CD1c-positive myeloid dendritic cell (primary cell): ENCODE results near the gene ANKRD34A.

Experiments
- DNase-seq: peaks from one replicate; pipeline ENCODE4 v3.0.0-alpha.2; 2016; ENCODE audit errors: extremely low spot score

Gene ANKRD34A

GRCh38 chr1:145964328-145965118 is at the start of gene ANKRD34A, which contains the start of gene POLR3GL:
Gene ANKRD34A, minus strand, starts transcription at chr1:145964575. Its CDS starts 2,816 bp downstream, at chr1:145961759.
Gene POLR3GL, plus strand, starts transcription at chr1:145964690. Its CDS starts 10,176 bp downstream, at chr1:145974866.
- DNase-seq = peak; percentile 96

GRCh38 chr1:146013559-146013922 is 49.2 kb upstream of the ANKRD34A start:
- no peak for DNase-seq

DNA sequence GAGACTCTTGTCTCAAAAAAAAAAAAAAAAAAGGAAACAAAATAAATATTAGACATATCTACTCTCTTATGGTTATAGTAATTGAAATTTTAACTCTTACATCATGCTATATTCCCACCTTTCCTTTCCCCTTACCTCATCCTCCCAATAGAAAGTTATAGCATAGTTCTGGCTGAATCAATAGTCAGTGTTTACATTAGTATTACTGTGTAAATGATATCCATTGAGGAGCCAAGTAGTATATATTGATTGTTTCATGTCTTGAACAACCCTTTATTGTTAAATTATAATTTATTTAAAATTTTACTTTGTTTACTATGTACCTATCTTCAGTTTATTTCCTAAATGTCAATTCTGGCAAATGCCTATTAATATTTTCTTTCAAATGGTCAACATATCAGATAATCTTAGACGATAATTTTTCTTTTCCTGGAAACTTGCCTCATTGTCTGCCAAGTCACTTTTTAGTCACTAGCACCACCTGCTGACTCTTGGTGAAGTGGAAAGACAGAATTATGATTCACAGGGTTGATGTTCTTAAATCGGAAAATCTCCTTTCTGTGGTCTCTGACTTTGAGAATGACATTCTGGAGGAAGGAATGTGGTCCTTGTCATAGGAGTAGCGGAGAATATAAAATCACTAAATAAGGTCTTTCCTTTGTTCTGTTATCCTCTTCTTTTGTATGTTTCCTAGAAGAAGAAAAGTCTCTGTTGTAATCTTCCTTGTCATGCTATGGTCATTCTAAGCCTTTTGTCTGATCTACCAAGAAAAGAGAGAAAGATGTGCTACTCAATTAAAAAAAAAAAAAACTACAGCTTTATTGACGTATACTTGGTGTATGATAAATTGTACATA is 48.6 kb upstream of the ANKRD34A start:
- DNase-seq = peak; percentile 85

DNA sequence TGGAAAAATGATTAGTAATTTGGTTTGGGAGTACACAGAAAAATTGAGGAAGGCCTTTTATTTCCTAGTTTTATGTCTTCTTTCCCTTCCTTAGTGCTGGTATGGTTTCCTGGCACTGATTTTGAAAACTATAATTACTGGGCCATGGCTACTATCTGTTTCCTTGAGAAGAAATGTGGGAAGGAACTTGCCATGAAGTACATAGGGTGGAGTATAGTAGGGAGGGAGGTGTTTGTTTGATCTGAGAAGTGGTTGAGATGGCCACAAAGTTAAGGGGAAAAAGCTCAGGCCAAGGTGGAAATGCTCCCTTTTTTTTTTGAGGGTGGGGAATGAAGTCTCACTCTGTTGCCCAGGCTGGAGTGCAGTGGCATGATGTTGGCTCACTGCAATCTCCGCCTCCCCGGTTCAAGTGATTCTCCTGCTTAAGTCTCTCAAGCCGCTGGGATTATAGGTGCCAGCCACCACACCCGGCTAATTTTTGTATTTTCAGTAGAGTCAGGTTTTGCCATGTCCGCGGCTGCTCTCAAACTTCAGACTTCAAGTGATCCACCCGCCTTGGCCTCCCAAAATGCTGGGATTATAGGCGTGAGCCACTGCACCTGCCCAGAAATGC is 45.9 kb upstream of the ANKRD34A start:
- DNase-seq = no peak

GRCh38 chr1:146007489-146008133 is 43.2 kb upstream of the ANKRD34A start:
- no peak for DNase-seq

- DNase-seq = no peak
Observed at GRCh38 chr1:146001709-146002108, 37.3 kb upstream of the ANKRD34A start.

DNA sequence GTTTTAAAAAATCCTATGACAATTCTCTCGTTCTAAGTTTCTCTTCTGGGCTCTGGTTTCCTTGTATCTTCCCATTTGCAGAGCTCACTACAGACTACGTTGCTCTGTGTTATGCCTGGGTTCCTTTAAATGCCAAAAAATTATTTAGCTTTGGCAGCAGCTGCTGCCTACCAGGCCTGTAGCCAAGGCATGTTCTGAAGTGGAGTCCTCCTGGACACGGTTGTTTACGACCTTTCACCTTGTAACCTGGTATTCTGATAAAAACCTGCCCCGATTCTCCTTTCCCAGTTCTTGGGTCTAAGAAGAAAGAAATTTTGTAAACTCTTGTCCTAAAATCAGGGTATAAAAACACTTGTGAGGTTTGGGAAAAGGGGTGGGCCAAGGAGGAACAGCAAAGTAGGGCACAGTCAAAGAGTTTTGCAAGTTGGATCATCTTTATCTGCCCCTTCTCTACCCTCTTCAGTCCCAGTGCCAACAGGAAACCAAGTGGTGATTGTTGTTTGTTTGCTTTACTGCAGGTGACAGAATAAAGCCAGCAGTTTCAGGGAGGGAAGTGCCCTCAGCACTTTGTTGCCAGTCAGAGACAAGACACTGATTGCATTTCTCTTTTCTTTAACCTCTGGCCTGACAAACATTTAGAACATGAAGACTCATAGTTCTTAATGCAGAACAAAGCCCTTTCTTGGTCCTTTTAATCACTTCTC is 35.1 kb upstream of the ANKRD34A start:
- DNase-seq = peak; percentile 61

DNA sequence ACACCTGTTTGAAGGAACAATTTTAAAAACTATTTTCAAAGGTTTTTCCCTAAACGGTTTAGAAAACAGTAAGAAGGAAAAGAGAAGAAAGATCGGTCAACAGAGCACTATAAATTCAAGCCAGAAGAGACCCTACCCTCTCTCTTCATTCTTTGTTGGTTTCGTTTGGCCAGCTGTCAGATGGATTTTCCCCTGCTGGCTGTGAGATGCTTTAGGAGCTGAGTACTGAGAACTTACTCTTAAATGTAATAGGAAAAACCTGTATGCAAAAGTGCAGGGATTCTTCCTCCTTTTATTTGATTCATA is 33.3 kb upstream of the ANKRD34A start:
- DNase-seq = no peak

DNA sequence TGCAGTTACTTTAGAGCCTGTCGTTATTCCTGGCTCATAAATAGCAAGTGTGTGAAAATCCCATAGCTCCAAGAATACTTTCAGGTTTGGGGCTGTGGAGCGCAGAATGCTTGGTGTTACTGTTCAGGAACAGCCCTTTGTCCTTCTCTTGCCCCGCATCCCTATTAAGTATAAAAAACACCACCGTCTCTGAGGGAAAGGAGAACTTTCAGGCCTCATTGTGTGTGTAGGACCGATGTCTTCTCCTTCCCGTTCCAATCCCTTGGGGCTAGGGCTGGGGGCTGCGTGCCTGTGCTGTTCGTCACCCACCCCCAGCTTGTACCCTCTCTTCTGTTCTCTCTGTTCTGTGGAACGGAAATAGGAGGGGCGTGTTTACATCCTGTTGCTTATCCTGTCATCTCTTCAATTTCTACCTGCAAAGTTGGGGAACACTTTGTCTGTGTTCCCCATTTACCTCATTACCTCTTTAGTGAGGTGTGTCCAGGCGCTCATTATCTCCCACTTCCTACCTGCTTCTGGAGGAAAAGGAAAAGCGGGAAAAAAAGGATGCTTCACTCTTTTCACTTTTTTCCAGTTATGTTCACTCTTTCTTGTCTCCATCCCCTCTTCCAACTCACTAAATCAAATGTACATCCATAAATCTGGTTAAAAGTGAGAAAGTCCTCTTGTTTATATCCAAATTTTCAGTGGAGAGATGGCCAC is 32.8 kb upstream of the ANKRD34A start:
- peak; percentile 65 for DNase-seq

GRCh38 chr1:145996433-145997015 is 32.1 kb upstream of the ANKRD34A start, which contains the start of gene TXNIP:
Gene TXNIP, minus strand, starts transcription at chr1:145996579. Its CDS starts 313 bp downstream, at chr1:145996266.
- DNase-seq = peak; percentile 97

DNA sequence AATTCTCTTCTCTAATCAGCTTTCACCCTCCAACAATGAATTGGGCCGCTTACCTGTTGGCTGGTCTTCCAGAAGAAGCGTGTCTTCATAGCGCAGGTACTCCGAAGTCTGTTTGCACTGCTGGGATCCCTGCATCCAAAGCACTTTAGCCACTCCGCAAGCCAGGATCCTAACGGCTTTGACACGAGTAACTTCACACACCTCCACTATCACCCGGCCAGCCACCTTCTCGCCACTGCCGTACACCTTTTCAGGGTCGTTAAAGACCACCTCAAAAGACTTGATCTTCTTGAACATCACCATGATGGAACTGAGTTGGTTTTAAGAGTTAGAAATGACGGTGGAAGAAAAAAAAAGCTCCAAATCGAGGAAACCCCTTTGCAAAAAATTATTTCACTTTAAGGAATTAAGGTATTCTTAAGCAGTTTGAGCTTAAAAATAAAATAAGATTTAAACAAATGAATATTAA is 31.6 kb upstream of the ANKRD34A start:
- DNase-seq = no peak

DNA sequence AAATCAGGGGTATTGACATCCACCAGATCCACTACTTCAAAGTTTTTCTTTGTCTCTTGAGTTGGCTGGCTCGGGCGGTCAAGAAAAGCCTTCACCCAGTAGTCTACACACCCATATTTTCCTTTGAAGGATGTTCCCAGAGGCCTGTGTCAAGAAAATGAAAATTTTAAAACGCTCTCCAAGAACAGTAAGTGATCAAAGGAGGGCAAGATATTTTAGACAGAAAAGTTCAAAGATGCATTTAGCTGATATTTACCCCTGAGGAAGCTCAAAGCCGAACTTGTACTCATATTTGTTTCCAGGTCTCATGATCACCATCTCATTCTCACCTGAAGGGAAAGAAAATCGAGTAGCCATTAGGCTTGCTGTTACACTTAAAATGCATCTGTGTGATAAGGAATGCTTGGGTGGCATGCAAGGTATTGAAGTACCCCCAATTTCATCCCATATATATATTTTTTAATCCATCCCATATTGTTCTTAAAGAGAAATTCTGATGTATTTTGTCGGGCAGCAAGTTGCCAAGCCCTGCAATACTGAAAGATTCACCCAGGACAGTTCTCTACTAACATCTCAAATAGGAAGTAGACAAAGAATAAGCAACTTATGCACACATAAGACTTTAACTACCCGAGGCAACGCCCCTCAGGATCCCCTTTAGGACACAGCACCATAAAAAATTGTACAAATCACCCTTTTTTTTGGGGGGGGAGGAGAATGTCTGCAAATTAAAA is 30.9 kb upstream of the ANKRD34A start:
- no peak for DNase-seq

- no peak for DNase-seq
Observed at GRCh38 chr1:145994391-145995120, 30.2 kb upstream of the ANKRD34A start.

DNA sequence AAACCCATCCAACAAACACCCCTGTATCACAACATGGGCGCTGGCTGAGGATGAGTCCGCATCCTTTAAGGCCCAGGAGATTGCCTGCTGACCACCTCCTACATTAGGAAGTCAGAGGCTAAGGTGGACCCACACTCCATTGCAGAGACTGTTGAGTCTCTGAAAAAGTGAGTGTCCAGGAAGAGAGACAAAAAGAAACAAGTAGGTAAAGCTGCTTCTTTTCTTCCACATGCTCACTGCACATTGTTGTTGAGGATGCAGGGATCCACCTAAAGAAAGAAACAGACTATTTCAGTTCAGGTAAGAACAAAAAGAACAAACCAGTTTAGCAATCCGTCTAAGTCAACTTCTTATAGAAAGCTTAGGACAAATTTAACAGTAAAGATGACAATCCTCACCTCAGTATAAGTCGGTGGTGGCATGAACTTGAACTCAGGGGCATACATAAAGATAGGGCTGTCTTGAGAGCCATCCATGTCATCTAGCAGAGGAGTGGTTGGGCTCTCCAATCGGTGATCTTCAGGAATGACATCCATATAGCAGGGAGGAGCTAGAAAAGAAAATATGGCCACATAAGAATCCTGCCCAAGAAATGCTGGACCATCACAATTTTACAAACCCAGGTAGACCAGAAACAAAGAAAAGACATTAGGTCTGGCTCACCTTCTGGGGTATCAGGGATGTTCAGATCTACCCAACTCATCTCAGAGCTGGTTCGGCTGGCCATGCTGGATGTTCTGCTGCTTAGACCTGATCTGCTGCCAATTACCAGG is 29.4 kb upstream of the ANKRD34A start:
- peak; percentile 24 for DNase-seq

- peak; percentile 31 for DNase-seq
Observed at GRCh38 chr1:145992958-145993617, 28.7 kb upstream of the ANKRD34A start.

DNA sequence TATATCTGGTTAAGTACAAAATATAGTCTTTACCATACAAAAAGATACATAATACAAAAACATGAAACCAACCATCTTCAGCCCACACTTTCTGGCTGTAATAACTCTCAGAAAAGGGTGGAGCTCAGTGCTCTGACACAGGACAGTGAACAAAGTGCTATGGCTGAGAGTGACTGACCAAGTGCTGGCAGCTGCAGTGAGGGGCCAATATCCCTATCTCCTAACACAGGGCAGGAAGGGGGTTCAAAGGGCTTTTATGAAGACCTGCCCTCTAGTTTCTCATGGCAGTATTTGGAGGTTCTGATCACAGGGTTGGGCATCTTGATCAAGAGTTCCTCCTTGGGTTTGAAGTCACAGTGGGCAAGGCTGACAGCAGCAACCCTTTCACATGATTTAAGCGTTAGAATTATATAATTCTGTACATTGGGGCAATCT is 28.1 kb upstream of the ANKRD34A start:
- no peak for DNase-seq

- DNase-seq = peak; percentile 45
Observed at GRCh38 chr1:145991735-145992412, 27.5 kb upstream of the ANKRD34A start.
